Esophagus muscularis mucosa (tissue), 4 donors: ENCODE data around the gene BBC3. TPM values are rescaled to one million over a fixed set of nuclear protein-coding genes. Genes with fewer than 3 reads are reported as not detected.

Experiments used
- DNase-seq: peaks from one replicate; pipeline ENCODE4 v3.0.0-alpha.2; 2017; ENCODE audit errors: extremely low spot score
- H3K27ac ChIP-seq, 4 donors: fragments of 200-600 bp; sonication (generic); replicated peaks in 1 of 4; 1 replicate in 3 of 4; 2 replicates in 1 of 4; pipeline ENCODE4 v1.5.1; 2016 to 2019; ENCODE audit warnings: mild to moderate bottlenecking in 1 of 4
- H3K27me3 ChIP-seq, 4 donors: fragments of 200-600 bp; sonication (generic); one replicate each; pipeline versions ENCODE4 v1.5.1 to v1.6.0; 2016 to 2019
- H3K36me3 ChIP-seq, 4 donors: fragments of 200-600 bp; sonication (generic); one replicate each; pipeline ENCODE4 v1.5.1; 2016 to 2019
- H3K4me1 ChIP-seq, 4 donors: fragments of 200-600 bp; sonication (generic); one replicate each; pipeline ENCODE4 v1.5.1; 2016 to 2019
- H3K4me3 ChIP-seq, 4 donors: fragments of 200-600 bp; sonication (generic); 1 replicate in 2 of 4; 2 replicates in 2 of 4; pipeline ENCODE4 v1.5.1; 2016 to 2019; ENCODE audit warnings: mild to moderate bottlenecking in 4 of 4, moderate library complexity in 1 of 4
- H3K9me3 ChIP-seq, 4 donors: fragments of 200-600 bp; sonication (generic); 1 replicate in 3 of 4; 2 replicates in 1 of 4; pipeline ENCODE4 v1.5.1; 2016 to 2019
- CTCF ChIP-seq, 3 experiments: fragments of 200-600 bp in 2 of 3; fragments of 450-650 bp in 1 of 3; sonication (generic) in 2 of 3; IDR thresholded peaks; one replicate each; pipeline ENCODE4 v1.5.1; 2017 to 2019; ENCODE audit warnings: antibody characterized with exemption in 3 of 3, mild to moderate bottlenecking in 2 of 3, moderate library complexity in 1 of 3
- EP300 ChIP-seq: sonication (generic); formaldehyde crosslinking; IDR thresholded peaks from one replicate; pipeline ENCODE4 v1.6.1; 2017; ENCODE audit warnings: antibody characterized with exemption
- POLR2A ChIP-seq: fragments of 450-650 bp; IDR thresholded peaks from one replicate; pipeline ENCODE4 v1.6.1; 2017; ENCODE audit warnings: antibody characterized with exemption, moderate library complexity, mild to moderate bottlenecking, low read depth
- POLR2AphosphoS5 ChIP-seq, 2 donors: sonication (generic); formaldehyde crosslinking; IDR thresholded peaks; one replicate each; pipeline ENCODE4 v1.6.1; 2017; ENCODE audit warnings: antibody characterized with exemption in 2 of 2
- WGBS: methylation state at CpG from one replicate; pipeline ENCODE4 v1.1.5; 2018; 5-methylcytosine and 5-hydroxymethylcytosine counted together
- intact Hi-C: fragments of 100-400 bp; cut with DNase I; formaldehyde crosslinking; loops from one replicate; pipeline ENCODE4 v1.15.1; 2023
- total RNA-seq, 4 donors: library from RNA; depleted of rRNA; stranded (reverse); fragments of >200 nt; gene quantifications; one replicate each; pipeline versions ENCODE4 v1.1.0 to v1.2.1, GENCODE V29; 2016

BBC3 gene
- total RNA-seq, 4 donors from 2014 or later = 5.0 to 21.3 (median 11.5) TPM

DNA sequence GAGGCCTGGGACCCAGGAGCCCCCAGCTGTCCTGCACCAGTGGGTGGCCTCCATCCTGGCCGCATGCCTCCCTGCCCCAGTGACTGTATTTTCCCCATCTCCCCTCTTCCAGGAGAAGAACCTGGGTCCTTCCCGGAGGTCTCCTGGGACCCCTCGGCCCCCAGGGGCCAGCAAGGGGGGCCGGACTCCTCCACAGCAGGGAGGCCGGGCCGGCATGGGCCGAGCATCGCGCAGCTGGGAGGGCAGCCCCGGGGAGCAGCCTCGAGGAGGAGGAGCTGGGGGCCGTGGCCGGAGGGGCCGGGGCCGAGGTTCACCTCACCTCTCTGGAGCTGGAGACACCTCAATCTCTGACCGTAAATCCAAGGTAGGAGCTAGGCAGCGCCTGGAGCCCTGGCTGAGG lies 29.5 kb upstream of the BBC3 start:
- TF ChIP-seq POLR2A (no peak), POLR2AphosphoS5 (IDR thresholded peaks at IDR 0.05) (no peak), CTCF (IDR thresholded peaks at IDR 0.05) (no peak), EP300 (no peak)
- DNase-seq = no peak
- Histone ChIP-seq H3K36me3 (peaks cover 41 to 74% (median 72%) of the 10 kb centered on the region in 4 donors), H3K4me3 (no peak overlapping the region), H3K27ac (peak overlapping the region in 1 of 4 donors; percentile 89), H3K27me3 (no peaks in the 10 kb centered on the region), H3K9me3 (no peaks in the 10 kb centered on the region), H3K4me1 (peaks cover 25 to 43% (median 36%) of the 10 kb centered on the region in 4 donors)
- 94% methylated on average over 3 of the region's 17 CpGs for whole genome bisulfite sequencing
- intact Hi-C loops = no loop called here

DNA sequence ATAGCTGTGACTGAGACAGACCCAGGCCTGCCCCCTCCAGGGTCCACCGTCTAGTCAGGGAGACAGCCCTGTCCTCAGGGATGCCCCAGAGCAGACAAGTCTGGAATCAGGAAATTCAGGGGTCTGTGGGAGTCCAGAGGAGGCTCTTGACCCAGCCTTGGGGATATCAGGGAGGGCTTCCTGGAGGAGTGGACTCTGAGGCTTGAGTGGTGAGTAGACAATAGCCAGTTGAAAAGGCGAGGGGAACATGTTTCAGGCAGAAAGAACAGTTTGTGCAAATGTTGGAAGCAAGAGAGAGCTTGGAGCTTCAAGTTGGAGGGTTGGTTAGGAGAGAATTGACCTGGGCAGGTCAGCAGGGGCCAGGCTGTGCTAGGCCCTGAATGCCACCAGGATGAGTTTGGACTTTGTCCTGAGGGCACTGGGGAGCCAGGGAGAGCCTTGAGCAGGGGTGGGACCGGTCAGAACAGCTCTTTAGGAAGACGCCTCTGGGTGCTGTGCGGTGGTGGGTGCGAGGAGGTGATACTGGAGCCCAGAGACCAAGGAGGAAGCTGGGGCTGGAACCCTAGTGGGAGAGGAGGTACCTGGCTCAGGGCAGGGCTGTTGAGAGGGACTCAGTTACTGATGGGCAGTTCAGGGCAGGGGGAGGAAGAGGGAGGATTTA lies 28.0 kb upstream of the BBC3 start:
- Histone ChIP-seq H3K36me3 (peaks cover 26 to 59% (median 57%) of the 10 kb centered on the region in 4 donors), H3K9me3 (no peaks in the 10 kb centered on the region), H3K27me3 (no peaks in the 10 kb centered on the region), H3K27ac (peak overlapping the region; percentile 89 to 93 (median 91)), H3K4me3 (no peak overlapping the region), H3K4me1 (peaks cover 27 to 48% (median 39%) of the 10 kb centered on the region in 4 donors)
- no peak for DNase-seq
- intact Hi-C loops = no loop called here
- TF ChIP-seq EP300 (no peak), POLR2AphosphoS5 (IDR thresholded peaks at IDR 0.05) (no peak), CTCF (IDR thresholded peaks at IDR 0.05) (no peak), POLR2A (no peak)
- WGBS = 89% methylated on average over 6 of the region's 6 CpGs

DNA sequence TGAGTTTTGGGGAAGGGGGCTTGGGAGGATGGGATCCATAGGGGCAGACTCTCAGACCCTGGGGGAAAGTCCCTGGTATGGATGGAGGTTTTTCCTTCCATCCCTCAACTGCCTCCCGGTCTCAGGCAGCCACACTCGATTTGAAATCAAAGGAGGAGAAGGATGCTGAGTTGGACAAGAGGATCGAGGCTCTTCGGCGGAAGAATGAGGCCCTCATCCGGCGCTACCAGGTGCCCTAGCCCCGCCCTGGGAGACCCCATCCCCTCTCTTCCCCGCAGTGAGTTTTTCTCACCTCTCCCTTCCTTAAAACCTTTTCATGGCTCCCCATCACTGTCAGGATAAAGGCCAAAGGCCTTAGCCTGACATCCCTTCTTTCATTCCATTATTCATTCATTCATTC lies 27.4 kb upstream of the BBC3 start:
- Histone ChIP-seq H3K27ac (peak overlapping the region; percentile 89 to 93 (median 91)), H3K9me3 (no peaks in the 10 kb centered on the region), H3K36me3 (peaks cover 22 to 53% (median 51%) of the 10 kb centered on the region in 4 donors), H3K27me3 (no peaks in the 10 kb centered on the region), H3K4me3 (peak overlapping the region in 3 of 4 donors; percentile 52 to 67 (median 63)), H3K4me1 (peaks cover 27 to 48% (median 39%) of the 10 kb centered on the region in 4 donors)
- no peak for DNase-seq
- 83% methylated on average over 9 of the region's 9 CpGs for WGBS
- no peak for TF ChIP-seq POLR2A
- intact Hi-C loops = no loop called here

DNA sequence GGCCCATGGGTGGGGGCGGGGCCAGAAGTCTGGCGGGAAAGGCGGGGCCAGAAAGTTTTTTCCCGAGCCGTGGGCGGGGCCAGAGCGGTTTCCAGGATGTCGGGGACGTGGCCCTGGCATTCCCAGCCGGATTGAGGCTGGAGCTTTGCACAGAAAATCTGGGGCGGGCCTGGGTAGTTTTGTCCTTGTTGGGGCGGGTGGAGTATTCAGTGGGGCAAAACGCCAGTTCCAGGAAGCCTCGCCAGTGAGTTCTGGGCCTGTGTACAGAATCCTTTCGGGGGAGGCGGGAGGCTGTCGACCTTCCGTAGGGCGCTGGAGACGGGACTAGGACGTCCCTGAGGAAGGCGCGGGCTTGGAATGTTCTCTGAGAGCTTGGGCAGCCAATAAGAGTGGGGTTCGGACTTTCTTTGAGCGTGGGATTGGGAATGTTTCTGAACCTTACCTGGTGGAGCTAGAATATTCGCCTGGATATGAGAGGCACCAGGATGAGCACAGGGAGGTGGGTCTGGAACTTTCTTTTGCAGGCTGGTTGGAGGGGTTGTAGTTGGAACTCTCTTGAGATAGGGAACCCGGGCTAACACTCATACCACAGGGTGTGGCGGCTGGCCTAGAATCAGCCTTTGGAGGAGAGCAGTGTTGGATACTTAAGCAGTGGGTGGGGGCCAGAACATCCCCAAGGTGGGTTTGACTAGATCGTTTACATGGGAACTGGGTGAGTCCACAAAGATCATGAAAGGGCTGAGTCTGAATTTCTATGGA lies 26.6 kb upstream of the BBC3 start:
- intact Hi-C loops = no loop called here
- TF ChIP-seq EP300 (peak; percentile 19), POLR2A (peak; percentile 20), POLR2AphosphoS5 (IDR thresholded peaks at IDR 0.05) (peak; percentile 74 to 76), CTCF (IDR thresholded peaks at IDR 0.05) (no peak)
- peak overlapping the region; percentile 52 to 67 (median 58) for H3K4me3 ChIP-seq
- no peaks in the 10 kb centered on the region for H3K27me3 ChIP-seq
- 4% methylated on average over 29 of the region's 29 CpGs for WGBS
- H3K27ac ChIP-seq = peak overlapping the region; percentile 89 to 93 (median 91)
- H3K9me3 ChIP-seq = no peaks in the 10 kb centered on the region
- DNase-seq = no peak
- H3K4me1 ChIP-seq = peaks cover 27 to 48% (median 39%) of the 10 kb centered on the region in 4 donors
- peaks cover 22 to 45% (median 43%) of the 10 kb centered on the region in 4 donors for H3K36me3 ChIP-seq

- peak overlapping the region; percentile 89 to 93 (median 91) for H3K27ac ChIP-seq
- peak; percentile 100 for DNase-seq
- no peaks in the 10 kb centered on the region for H3K9me3 ChIP-seq
- H3K4me1 ChIP-seq = peaks cover 27 to 48% (median 39%) of the 10 kb centered on the region in 4 donors
- peaks cover 18 to 37% (median 35%) of the 10 kb centered on the region in 4 donors for H3K36me3 ChIP-seq
- no peaks in the 10 kb centered on the region for H3K27me3 ChIP-seq
- TF ChIP-seq CTCF (IDR thresholded peaks at IDR 0.05) (no peak), POLR2AphosphoS5 (IDR thresholded peaks at IDR 0.05) (peak in 1 of 2 donors; percentile 64), POLR2A (no peak), EP300 (no peak)
- WGBS = 1% methylated on average over 34 of the region's 52 CpGs
- H3K4me3 ChIP-seq = peak overlapping the region; percentile 52 to 67 (median 60)
- intact Hi-C loops = no loop called here
Measured at GRCh38 chr19:47256693-47257410, 25.9 kb upstream of the BBC3 start.
